ENCODE data around the gene EHBP1L1.

- TF ChIP-seq EZH2 (IDR thresholded peaks at IDR 0.05; ENCODE audit: low read length, unreplicated experiment) (no peak), CTCF (conservative IDR thresholded peaks at IDR 0.05; ENCODE audit: low read depth, low read length) (no peak)
Measured at GRCh38 chr11:65526744-65527143, 49.1 kb upstream of the EHBP1L1 start.
